Midbrain (tissue), 1 donor: ENCODE data around the gene RUVBL2.

Experiments used
- DNase-seq: peaks from one replicate; lab custom pipeline; 2025; lab: John Stamatoyannopoulos, UW

The RUVBL2 gene

GRCh38 chr19:48964205-48965039 is 29.3 kb upstream of the RUVBL2 start:
- no peak for DNase-seq

- peak; percentile 99 for DNase-seq
Measured at GRCh38 chr19:48965040-48965805, 28.5 kb upstream of the RUVBL2 start, which contains the start of gene FTL. Gene FTL, plus strand, starts transcription at chr19:48965309. Its CDS starts 199 bp downstream, at chr19:48965508.

DNA sequence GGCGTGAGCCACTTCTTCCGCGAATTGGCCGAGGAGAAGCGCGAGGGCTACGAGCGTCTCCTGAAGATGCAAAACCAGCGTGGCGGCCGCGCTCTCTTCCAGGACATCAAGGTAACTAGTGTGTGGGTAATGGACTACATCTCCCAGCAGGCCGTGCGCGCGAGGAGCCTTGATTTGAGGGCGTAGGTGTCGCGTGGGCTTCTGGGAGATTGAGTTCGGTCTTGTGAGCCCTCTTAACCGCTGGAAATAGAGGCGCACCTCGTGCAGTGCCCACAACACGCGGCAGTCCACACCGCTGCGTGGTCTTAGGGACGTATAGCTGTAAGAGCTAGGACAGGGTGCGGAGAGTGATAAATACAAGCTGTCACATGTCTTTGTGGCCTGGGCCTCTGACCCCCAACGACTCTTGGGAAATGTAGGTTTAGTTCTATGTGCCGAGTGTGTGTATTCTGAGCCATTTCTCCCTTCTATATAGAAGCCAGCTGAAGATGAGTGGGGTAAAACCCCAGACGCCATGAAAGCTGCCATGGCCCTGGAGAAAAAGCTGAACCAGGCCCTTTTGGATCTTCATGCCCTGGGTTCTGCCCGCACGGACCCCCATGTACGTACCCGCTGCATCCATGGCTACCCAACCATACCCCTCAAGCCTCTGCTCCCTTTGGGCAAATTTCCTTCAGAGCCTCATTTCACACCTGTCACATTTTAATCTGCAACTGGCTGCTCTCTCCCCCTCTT is 27.7 kb upstream of the RUVBL2 start:
- DNase-seq, result peak; percentile 86

DNA sequence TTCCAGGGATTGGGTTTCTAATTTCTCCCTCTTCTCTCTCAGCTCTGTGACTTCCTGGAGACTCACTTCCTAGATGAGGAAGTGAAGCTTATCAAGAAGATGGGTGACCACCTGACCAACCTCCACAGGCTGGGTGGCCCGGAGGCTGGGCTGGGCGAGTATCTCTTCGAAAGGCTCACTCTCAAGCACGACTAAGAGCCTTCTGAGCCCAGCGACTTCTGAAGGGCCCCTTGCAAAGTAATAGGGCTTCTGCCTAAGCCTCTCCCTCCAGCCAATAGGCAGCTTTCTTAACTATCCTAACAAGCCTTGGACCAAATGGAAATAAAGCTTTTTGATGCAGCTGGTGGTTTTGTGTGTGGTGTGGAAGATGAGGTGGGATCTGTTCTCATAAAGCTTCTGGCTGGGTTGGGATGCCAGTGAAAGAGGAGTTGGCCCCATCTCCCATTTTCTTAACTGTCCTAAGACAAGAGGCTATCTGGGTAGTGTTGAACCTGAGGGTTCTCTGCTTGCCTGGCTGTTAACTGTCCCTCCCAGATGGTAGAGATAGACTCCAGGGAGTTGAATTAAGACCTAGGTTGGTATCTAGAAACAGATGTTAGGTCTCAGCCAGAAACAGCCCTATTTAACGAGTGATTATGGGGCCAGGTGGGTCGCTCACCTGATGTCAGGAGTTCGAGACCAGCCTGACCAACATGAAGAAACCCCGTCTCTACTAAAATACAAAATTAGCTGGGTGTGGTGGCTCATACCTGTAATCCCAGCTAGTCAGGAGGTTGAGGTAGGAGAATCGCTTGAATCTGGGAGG is 26.9 kb upstream of the RUVBL2 start:
- no peak for DNase-seq

GRCh38 chr19:48967346-48968178 is 26.1 kb upstream of the RUVBL2 start:
- DNase-seq, result peak; percentile 57

DNA sequence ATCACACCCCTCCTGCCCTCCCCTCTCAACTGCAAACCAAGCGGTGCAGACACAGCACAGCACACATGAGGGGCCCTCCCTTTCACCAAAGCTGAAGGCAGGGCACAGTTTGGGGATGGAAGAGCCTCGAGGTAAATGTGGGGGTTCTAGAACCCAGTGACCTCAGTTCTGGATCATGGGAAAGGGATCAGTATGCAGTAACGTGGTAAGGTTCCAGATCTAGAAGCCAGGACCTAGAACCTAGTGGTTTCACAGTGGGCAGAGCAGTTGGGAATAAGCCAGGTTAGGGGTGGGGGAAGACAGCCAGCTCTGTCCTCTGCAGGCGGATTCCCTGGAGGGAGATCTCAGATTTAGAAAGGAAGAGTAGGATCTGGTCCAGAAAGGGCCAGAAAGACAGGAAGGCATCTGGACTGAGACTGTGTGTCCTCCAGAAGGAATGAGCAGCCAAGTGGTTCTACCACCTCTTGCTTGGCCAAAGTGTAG is 25.5 kb upstream of the RUVBL2 start:
- no peak for DNase-seq

DNA sequence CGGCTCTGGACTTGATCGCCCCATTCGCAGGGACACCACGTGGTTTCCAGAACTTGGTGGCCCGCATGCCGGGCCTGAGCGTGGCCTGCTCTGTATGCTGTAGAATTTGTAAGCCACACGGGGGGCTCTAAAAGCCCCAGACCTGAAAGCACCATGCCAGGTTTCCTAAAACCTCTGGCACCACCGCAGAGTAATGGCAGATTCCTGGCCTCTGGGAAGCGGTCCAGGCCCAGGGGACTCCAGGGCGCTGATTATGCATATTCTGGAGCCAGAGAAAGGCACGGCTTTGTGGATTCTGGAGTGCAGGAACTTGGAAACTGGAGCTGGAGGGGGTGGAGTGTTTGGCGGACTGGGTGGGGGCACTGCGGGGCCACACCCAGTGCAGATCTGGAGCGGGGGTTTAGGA is 24.9 kb upstream of the RUVBL2 start:
- no peak for DNase-seq

GRCh38 chr19:48969276-48970138 is 24.2 kb upstream of the RUVBL2 start:
- no peak for DNase-seq

- DNase-seq, result no peak
Measured at GRCh38 chr19:48970139-48970766, 23.4 kb upstream of the RUVBL2 start.

DNA sequence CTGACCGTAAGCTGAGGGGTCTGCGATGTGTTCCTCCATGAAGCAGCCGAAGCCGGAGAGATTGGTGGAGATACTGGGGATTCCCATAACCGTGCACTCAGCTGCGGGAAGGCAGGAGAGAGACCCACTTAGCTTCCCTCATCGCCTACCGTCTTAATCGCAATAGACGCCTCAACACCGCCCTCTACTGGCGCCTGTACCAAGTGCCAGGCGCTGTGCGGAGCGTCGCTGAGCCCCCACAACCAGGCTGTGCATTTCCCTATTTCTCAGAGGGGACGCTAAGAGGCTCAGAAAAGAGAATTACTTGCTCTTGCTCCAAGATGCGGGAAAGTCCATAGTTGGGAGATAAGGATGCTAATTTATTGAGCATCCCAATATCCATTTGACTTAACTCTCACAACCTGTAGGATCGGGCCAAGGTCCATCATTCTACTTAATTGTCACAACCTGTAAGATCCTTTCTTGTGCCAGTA is 22.7 kb upstream of the RUVBL2 start:
- DNase-seq, result peak; percentile 77

GRCh38 chr19:48975947-48976847 is 17.5 kb upstream of the RUVBL2 start:
- no peak for DNase-seq

DNA sequence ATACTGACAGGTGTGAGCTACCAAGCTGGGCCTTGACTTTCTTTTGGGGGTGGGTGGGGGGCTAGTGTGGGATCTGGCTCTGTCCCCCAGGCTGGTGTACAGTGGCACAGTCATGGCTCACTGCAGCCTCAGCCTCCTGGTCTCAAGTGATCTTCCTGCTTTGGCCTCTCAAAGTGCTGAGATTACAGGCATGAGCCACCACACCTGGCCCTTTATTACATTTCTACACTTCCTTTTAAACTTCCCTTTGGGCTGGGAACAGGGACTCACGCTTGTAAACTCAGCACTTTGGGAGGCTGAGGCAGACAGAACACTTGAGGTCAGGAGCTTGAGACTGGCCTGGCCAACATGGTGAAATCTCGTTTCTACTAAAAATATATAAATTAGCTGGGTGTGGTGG is 16.6 kb upstream of the RUVBL2 start:
- no peak for DNase-seq

GRCh38 chr19:48982280-48982679 is 11.4 kb upstream of the RUVBL2 start:
- DNase-seq, result no peak

GRCh38 chr19:48985711-48986110 is 8.0 kb upstream of the RUVBL2 start:
- DNase-seq, result no peak

DNA sequence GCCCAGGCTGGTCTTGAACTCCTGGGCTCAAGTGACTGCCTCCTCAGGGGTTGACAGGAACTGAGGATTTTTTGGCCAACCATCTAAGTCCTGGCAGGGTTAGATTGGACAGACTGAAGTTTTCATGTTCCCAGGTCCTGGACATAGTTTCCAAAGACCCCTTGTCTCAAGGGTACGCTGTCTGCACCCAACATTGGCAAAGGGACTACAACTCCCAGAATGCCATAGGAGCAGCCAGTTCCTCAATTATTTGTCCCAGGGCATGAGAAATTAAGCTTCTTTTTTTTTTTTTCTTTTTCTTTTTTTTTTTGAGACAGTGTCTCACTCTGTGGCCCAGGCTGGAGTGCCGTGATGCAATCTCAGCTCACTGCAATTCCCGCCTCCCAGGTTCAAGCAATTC is 7.5 kb upstream of the RUVBL2 start:
- DNase-seq, result no peak

GRCh38 chr19:48987323-48987722 is 6.4 kb upstream of the RUVBL2 start:
- DNase-seq, result no peak

GRCh38 chr19:48988286-48988685 is 5.4 kb upstream of the RUVBL2 start:
- DNase-seq, result no peak

GRCh38 chr19:48988860-48989259 is 4.8 kb upstream of the RUVBL2 start:
- no peak for DNase-seq
